CD4-positive, alpha-beta T cell treated with Interleukin-4 for 4 hours (primary cell): ENCODE data around the gene CELA3B.
A peak's percentile ranks its signal among the peaks of the same experiment; 100 is the strongest.
"Not testable (repeated sequence)": the region's sequence is repeated elsewhere in the genome, so short reads cannot be mapped to it uniquely, and the experiment has no call there.

Source experiments
- DNase-seq: peaks from one replicate; pipeline ENCODE4 v3.0.0-alpha.2; 2020

CELA3B gene, protein sequence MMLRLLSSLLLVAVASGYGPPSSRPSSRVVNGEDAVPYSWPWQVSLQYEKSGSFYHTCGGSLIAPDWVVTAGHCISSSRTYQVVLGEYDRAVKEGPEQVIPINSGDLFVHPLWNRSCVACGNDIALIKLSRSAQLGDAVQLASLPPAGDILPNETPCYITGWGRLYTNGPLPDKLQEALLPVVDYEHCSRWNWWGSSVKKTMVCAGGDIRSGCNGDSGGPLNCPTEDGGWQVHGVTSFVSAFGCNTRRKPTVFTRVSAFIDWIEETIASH

GRCh38 chr1:21976703-21977239 is at the start of gene CELA3B:
Gene CELA3B (plus strand): TSS chr1:21977022. CDS start chr1:21977040, 18 bp downstream.
- DNase-seq: not testable (repeated sequence)

DNA sequence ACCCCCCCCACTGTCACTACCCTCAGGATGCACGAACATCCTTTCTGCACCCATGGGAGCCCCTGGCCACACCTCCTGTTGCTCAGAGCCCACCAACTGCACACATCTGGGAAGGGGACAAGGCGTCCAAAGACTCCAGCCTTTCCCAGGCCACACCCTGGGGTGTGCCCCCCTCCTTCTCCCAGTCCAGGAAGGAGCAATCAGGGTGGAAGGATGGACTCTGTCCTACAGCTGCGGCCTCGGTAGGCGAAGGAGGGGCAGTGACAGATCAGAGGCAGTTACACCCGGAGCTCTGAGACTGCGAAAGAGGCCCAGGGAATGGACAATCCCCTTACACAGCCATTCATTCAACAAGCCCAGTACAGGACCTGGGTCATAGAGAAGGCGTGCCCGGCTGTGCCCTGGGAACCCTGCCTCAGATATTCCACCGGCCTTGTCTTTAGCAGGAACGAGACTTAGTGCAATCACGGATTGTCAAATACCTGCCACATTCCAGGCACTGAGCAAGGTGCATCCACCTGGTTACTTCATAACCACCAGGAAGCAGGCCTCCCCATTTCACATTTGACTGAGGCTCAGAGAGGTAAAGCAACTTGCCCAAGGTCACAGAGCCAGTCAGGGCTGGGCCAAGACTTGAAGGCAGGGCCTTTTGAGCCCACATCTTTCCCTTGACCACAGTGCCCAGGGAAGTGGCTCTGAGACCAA is 49.1 kb upstream of the CELA3B start:
- no peak for DNase-seq

GRCh38 chr1:21930080-21930571 is 46.7 kb upstream of the CELA3B start:
- DNase-seq: no peak

DNA sequence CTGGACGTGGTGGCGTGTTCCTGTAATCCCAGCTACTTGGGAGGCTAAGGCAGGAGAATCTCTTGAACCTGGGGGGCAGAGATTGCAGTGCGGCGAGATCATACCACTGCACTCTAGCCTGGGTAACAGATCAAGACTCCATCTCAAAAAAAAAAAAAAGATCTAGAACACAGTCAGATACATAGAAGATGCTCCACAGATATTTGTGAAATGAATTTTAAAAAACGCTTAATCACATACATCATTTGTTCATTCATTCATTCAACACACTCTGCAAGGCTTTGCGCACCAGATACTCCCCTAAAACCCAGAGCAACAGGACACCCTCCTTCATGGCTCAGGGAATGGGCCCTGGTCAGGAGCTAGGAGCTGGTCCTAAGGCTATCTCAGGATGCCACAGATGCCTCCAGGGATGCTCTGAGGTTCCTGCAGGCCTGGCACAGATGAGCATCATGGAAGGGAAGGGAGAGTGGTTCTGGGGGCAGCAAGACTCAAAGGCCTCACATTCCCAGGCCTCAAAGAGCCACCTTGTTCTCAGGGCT is 46.1 kb upstream of the CELA3B start:
- DNase-seq: no peak

GRCh38 chr1:21931171-21932093 is 45.4 kb upstream of the CELA3B start:
- no peak for DNase-seq

DNA sequence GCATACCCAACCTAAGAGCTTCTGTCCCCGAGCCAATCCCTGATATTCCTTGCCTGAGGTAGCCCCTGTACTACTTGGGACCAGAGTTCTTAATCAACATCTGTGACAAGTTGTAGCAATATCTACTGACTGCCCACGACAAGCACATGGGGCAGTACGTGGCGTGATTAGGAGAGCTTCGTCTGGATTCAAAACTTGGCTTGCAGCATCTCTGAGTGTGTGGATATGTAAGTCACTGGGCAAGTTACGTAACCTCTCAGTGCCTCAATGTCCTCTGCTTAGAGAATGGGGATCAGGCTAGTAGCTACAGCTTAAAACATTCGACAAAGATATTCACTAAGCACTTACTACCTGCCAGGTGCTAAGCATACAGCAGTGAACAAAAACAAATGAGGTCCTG is 44.7 kb upstream of the CELA3B start:
- DNase-seq: no peak

DNA sequence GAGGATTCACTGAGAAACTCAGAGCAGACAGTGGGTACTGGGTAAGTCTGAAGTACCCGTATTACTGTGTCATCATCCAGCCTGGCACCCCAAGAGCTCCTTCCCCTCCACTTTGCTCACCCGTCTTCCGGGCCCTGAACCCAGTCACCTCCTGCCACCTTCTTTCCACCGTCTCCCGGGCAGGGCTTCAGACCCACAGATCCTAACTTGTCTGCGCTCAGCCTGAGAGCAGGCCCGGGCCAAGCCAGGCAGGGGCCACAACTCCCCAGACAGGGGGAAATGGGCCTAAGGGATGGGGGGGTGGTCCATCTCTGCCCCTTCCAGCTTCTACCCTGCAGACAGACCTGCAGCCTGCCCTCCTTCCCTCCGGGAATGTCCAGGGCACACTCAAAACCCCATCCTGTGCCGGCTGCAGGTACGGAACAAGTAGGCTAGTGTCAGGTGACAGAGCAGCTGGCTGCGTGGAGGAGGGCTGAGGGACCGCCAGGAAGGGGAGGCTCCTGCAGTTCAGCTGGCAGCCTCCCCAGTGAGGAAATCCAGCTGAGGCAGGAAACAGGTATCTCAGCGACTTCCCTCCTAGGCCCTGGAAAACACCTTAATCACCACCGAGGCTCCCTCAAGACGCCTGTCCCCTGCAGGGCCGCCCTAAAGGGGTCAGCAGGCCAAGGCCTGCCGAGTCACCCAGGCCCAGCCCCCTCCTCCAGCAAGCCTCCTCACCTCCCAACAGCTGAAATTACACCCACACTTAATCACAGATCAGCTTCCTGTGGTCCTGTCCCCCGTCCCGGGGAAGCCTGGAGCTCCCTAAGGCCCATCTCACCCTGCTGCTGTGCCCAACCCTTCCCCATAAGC is 43.2 kb upstream of the CELA3B start:
- no peak for DNase-seq

- DNase-seq: no peak
These were observed 41.4 kb upstream of the CELA3B start for GRCh38 chr1:21935393-21935804.

GRCh38 chr1:21935891-21936365 is 40.9 kb upstream of the CELA3B start:
- DNase-seq: no peak

GRCh38 chr1:21936366-21937031 is 40.3 kb upstream of the CELA3B start:
- DNase-seq: no peak

DNA sequence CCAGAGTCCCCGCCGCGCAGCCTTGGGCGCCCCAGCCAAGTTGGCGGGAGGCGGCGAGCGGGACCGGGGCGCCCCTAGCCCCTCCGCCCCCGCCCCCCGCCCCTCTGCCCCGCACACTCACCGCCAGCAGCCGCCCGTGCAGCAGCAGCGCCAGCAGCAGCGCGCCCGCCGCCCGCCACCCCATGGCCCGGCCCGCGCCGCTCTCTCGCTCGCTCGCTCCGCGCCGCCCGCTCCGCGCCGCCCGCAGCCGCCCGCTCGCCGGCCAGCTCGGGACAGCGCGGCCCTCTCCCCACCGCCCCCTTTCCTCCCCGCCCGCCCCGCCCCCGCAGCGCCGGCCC is 39.8 kb upstream of the CELA3B start, which contains the start of gene HSPG2:
Gene HSPG2 (minus strand): TSS at position 277 of the 338 bp plus-strand sequence. CDS start 93 bp downstream, at position 184.
- DNase-seq: no peak

GRCh38 chr1:21937372-21938121 is 39.3 kb upstream of the CELA3B start:
- DNase-seq: peak; percentile 32

GRCh38 chr1:21938732-21939538 is 37.9 kb upstream of the CELA3B start:
- no peak for DNase-seq

- DNase-seq: no peak
These were observed 37.0 kb upstream of the CELA3B start for GRCh38 chr1:21939650-21940374.

- no peak for DNase-seq
These were observed 36.3 kb upstream of the CELA3B start for GRCh38 chr1:21940492-21940891.

DNA sequence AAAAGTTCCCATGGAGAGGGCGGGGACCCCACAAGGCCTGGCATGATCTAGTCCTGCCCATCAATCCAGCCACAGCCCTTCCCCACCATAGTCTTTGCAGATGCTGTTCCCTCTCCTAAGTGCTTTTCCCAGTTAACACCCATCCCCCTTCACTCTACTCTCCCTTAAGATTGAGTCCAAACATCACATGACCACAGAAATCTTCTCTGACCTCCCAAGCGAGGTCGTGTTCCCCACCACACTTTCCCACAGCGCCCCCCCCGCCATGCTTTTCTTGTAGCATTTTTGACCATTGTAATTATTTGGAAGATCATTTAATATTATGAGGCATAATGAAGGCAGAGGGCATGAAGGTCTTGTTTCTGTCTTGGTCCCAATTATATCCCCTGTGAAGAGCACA is 35.5 kb upstream of the CELA3B start:
- DNase-seq: no peak

DNA sequence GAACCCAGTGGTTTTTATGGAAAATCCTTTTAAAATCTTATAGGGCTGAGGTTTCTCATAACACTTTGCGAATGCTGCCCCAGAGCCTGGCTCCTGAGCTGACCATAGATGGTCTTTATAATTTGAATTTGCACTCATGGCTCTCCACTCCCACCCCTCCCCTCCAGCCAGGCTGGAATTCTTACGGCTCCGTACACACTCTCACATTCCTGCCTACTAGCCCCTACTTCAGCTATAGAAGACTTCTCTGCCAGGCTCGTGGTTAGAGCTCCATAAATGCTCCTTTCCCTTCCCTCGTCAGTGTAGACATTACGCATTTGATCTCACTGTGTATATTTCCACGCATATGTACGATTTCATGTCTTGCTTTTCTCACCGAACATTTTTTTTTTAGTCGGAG is 34.4 kb upstream of the CELA3B start:
- DNase-seq: no peak

DNA sequence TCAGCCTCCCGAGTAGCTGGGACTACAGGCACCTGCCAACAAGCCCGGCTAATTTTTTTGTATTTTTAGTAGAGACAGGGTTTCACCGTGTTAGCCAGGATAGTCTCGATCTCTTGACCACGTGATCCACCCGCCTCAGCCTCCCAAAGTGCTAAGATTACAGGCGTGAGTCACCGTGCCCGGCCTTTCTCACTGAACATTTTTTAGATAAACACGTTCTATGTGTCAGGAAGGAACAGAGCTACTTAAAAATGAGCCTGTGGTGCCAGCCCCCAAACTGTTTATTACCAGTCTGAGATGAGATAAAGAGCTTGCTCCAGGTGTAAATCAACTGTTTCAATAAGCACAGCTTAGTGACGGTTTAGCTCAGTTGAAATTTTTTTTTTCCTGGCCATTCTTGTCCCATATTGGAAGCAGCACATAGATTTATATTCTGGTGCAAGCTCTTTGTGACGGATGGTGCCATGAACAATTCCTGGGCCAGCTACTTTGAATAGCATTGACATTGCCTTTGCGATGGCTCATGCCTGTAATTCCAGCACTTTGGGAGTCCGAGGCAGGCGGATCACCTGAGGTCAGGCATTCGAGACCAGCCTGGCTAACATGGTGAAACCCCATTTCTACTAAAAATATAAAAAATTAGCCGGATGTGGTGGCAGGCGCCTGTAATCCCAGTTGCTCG is 33.7 kb upstream of the CELA3B start:
- DNase-seq: not testable (repeated sequence)
